K562 (cell line): Measurements from ENCODE around the gene SCMH1. TPM values are rescaled to one million over a fixed set of nuclear protein-coding genes. Genes with fewer than 3 reads are reported as not detected.
A peak's percentile ranks its signal among the peaks of the same experiment; 100 is the strongest.

Experiments used
- ATF2 ChIP-seq: sonication (generic); formaldehyde crosslinking; IDR thresholded peaks from 2 replicates; pipeline ENCODE4 v1.8.1; 2022; ENCODE audit warnings: missing genetic modification reagents
- BDP1 ChIP-seq: IDR thresholded peaks from 3 replicates; pipeline ENCODE4 v1.6.1; 2011; ENCODE audit not compliant: insufficient read length, insufficient read depth
- C11orf30 ChIP-seq: fragments of 450-650 bp; IDR thresholded peaks from 2 replicates; pipeline ENCODE4 v1.6.1; 2016; ENCODE audit warnings: low read depth, mild to moderate bottlenecking
- CTCF ChIP-seq, 3 experiments: IDR thresholded peaks in 2 of 3; conservative IDR thresholded peaks in 1 of 3; 2 replicates each; pipeline ENCODE4 v1.5.1; 2011 to 2012; ENCODE audit warnings: low read length in 3 of 3, mild to moderate bottlenecking in 3 of 3, control low read depth in 2 of 3, improper control_type of control experiment in 1 of 3, inconsistent platforms in 1 of 3, low read depth in 1 of 3, mixed read lengths in 1 of 3, moderate library complexity in 1 of 3; ENCODE audit not compliant: insufficient read depth in 2 of 3
- CXXC5 ChIP-seq: fragments of 250-450 bp; sonication (Bioruptor Pico); IDR thresholded peaks from 2 replicates; pipeline ENCODE4 v1.8.0; 2022; ENCODE audit warnings: inconsistent platforms, mild to moderate bottlenecking, moderate library complexity
- FOS ChIP-seq: IDR thresholded peaks from 3 replicates; pipeline ENCODE4 v1.6.1; 2011; ENCODE audit not compliant: insufficient read length; ENCODE audit errors: extremely low read depth
- FOXO4 ChIP-seq: fragments of 450-650 bp; formaldehyde crosslinking; IDR thresholded peaks from 2 replicates; pipeline ENCODE4 v1.4.0; 2020; ENCODE audit warnings: mild to moderate bottlenecking, moderate library complexity
- KDM4B ChIP-seq, 2 experiments: fragments of 450-650 bp in 1 of 2; sonication (generic) in 1 of 2; IDR thresholded peaks; 2 replicates each; pipeline ENCODE4 v1.6.1; 2016 to 2017; ENCODE audit warnings: borderline replicate concordance in 2 of 2, antibody characterized with exemption in 1 of 2, low read depth in 1 of 2, mild to moderate bottlenecking in 1 of 2
- KLF6 ChIP-seq: fragments of 250-450 bp; sonication (Bioruptor Pico); IDR thresholded peaks from 2 replicates; pipeline ENCODE4 v1.4.0; 2020; ENCODE audit warnings: mild to moderate bottlenecking, moderate library complexity, borderline replicate concordance
- MEIS2 ChIP-seq: fragments of 450-650 bp; IDR thresholded peaks from 2 replicates; pipeline ENCODE4 v1.6.1; 2014; ENCODE audit warnings: mild to moderate bottlenecking; ENCODE audit not compliant: partially characterized antibody
- MNT ChIP-seq, 2 experiments: fragments of 450-650 bp; conservative IDR thresholded peaks; 2 replicates each; pipeline ENCODE4 v1.6.1; 2017; ENCODE audit warnings: mild to moderate bottlenecking in 2 of 2, moderate library complexity in 2 of 2
- MYC ChIP-seq, 2 experiments: fragments of 250-450 bp in 1 of 2; sonication (Bioruptor Pico) in 1 of 2; IDR thresholded peaks; 2 replicates each; pipeline versions ENCODE4 v1.5.1 to v1.6.1; 2012 to 2021; ENCODE audit warnings: low read depth in 2 of 2, borderline replicate concordance in 1 of 2, improper control_type of control experiment in 1 of 2, low read length in 1 of 2, mild to moderate bottlenecking in 1 of 2, moderate library complexity in 1 of 2
- NCOA1 ChIP-seq: fragments of 450-650 bp; IDR thresholded peaks from 2 replicates; pipeline ENCODE4 v1.6.1; 2016; ENCODE audit warnings: low read depth
- OTX1 ChIP-seq: fragments of 450-650 bp; formaldehyde crosslinking; IDR thresholded peaks from 2 replicates; pipeline ENCODE4 v1.4.0; 2022; ENCODE audit warnings: mild to moderate bottlenecking
- SOX6 ChIP-seq: fragments of 450-650 bp; IDR thresholded peaks from 2 replicates; pipeline ENCODE4 v1.6.1; 2014; ENCODE audit warnings: mild to moderate bottlenecking
- TARDBP ChIP-seq: fragments of 450-650 bp; IDR thresholded peaks from 2 replicates; pipeline ENCODE4 v1.6.1; 2016
- USF1 ChIP-seq: sonication (generic); formaldehyde crosslinking; IDR thresholded peaks from 2 replicates; pipeline ENCODE4 v1.9.0; 2022; ENCODE audit warnings: mild to moderate bottlenecking, missing genetic modification reagents
- YBX1 ChIP-seq: fragments of 450-650 bp; IDR thresholded peaks from 2 replicates; pipeline ENCODE4 v1.7.1; 2016; ENCODE audit warnings: mild to moderate bottlenecking
- ZNF263 ChIP-seq: sonication (generic); formaldehyde crosslinking; IDR thresholded peaks from 2 replicates; pipeline ENCODE4 v1.8.0; 2022; ENCODE audit warnings: mild to moderate bottlenecking, missing genetic modification reagents, borderline replicate concordance
- ZNF316 ChIP-seq: fragments of 450-650 bp; IDR thresholded peaks from 2 replicates; pipeline ENCODE4 v1.6.1; 2016
- ZNF561 ChIP-seq: fragments of 450-650 bp; formaldehyde crosslinking; conservative IDR thresholded peaks from 2 replicates; pipeline ENCODE4 v1.4.0; 2020; ENCODE audit warnings: mild to moderate bottlenecking, moderate library complexity
- ZNF707 ChIP-seq: fragments of 250-450 bp; sonication (Bioruptor Pico); conservative IDR thresholded peaks from 2 replicates; pipeline ENCODE4 v1.8.0; 2022; ENCODE audit warnings: inconsistent platforms, mild to moderate bottlenecking, moderate library complexity
- ZNF830 ChIP-seq: fragments of 250-450 bp; sonication (Bioruptor Pico); IDR thresholded peaks from 2 replicates; pipeline ENCODE4 v1.5.0; 2021; ENCODE audit warnings: mild to moderate bottlenecking
- polyA plus RNA-seq, 8 experiments: library from polyadenylated mRNA; depleted of rRNA in 4 of 8; stranded (reverse) in 5 of 8; unstranded in 3 of 8; fragments of >200 nt; fragmentation: Nextera tagmentation in 2 of 8; fragmentation: Illumina TruSeq in 1 of 8; extraction: Ambion mirVana in 2 of 8; extraction: Trizol in 1 of 8; gene quantifications; 2 replicates each; pipeline versions ENCODE4 v1.2.1 to v1.2.3, GENCODE V29; 2011 to 2014; ENCODE audit warnings: inconsistent platforms in 1 of 8, missing spikeins in 1 of 8
- total RNA-seq, 7 experiments: library from RNA; depleted of rRNA in 6 of 7; stranded (reverse); fragments of >200 nt in 6 of 7; fragmentation: Illumina TruSeq in 2 of 7; extraction: Trizol in 2 of 7; gene quantifications; 2 replicates each; pipeline versions ENCODE4 v1.2.1 to v1.2.3, GENCODE V29; 2011 to 2021; ENCODE audit warnings: low replicate concordance in 1 of 7

SCMH1 gene
- total and polyA plus RNA-seq, 9 of the 15 experiments (the other 6 are each of a cell fraction or from before 2014, with no cell fraction given), result 8.5 to 37.0 (median 26.8) TPM

GRCh38 chr1:41241749-41242341 is at the start of gene SCMH1 (continued):
- no peak for TF ChIP-seq CTCF (IDR thresholded peaks at IDR 0.05 in 2 of 3, conservative IDR thresholded peaks at IDR 0.05 in 1 of 3; ENCODE audit: insufficient read depth in 2 of 3, low read depth in 1 of 3, low read length in 3 of 3)
- TF ChIP-seq MEIS2, result no peak
- TF ChIP-seq KDM4B (IDR thresholded peaks at IDR 0.05; ENCODE audit: borderline replicate concordance in 2 of 2, low read depth in 1 of 2), result no peak
- TF ChIP-seq ZNF561 (CRISPR knock-in tag), result no peak
- TF ChIP-seq YBX1, result no peak
- no peak for TF ChIP-seq ZNF263
- TF ChIP-seq KLF6 (CRISPR knock-in tag), result no peak
- 0 out of 2 replicates have a peak, but pooled peaks have one; percentile 6 for TF ChIP-seq MYC (IDR thresholded peaks at IDR 0.05; ENCODE audit: low read depth, low read length)
- TF ChIP-seq MYC (CRISPR knock-in tag; IDR thresholded peaks at IDR 0.05; ENCODE audit: borderline replicate concordance, low read depth), result no peak
- no peak for TF ChIP-seq TARDBP
- TF ChIP-seq SOX6, result no peak
- TF ChIP-seq ZNF707, result no peak
- no peak for TF ChIP-seq CXXC5 (CRISPR knock-in tag)
- no peak for TF ChIP-seq BDP1
- no peak for TF ChIP-seq C11orf30
- no peak for TF ChIP-seq OTX1
- 0 out of 2 replicates have a peak, but pooled peaks have one; percentile 17 for TF ChIP-seq ATF2 (CRISPR knock-in tag)
- no peak for TF ChIP-seq USF1 (CRISPR knock-in tag)
- no peak for TF ChIP-seq FOXO4
- no peak for TF ChIP-seq NCOA1
- no peak for TF ChIP-seq ZNF830 (CRISPR knock-in tag)
- TF ChIP-seq MNT (conservative IDR thresholded peaks at IDR 0.05), result no peak
- no peak for TF ChIP-seq FOS
- TF ChIP-seq ZNF316, result no peak
